ENCODE results near the gene SLIT3.

DNA sequence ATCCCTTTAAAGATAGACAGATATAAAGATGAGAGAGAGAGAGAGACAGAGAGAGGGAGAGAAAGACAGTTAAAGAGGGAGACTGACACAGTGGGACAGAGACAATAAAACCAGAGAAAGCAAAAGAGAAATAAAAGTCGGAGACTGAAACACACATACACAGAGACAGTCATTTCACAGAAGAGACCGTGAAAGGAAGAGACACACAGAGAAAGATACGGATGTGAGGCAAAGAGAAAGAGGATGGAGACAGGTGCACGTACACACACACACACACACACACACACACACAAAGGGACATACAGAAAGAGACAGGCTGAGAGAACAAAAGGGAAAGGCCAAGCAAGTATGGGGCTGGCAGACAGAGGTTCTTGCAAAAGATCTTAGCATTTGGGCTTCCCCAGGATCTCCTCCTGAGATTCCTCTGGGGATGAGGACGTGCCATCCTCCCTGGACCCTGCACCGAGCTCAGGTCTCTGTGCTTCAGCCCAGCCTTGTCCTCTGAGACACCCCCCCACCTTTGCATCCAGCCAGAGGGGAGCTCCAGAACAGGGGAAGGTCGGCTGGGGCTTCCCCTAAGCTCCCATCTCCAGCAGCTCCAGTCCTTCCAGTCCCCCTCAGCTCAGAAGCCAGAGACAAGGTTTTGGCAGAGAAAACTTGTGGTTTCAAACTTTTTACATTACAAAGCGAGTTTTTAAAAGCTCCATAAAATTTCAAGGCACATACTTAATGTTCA, 403.4 kb downstream of the SLIT3 start:
- TF ChIP-seq, protein P1, sequence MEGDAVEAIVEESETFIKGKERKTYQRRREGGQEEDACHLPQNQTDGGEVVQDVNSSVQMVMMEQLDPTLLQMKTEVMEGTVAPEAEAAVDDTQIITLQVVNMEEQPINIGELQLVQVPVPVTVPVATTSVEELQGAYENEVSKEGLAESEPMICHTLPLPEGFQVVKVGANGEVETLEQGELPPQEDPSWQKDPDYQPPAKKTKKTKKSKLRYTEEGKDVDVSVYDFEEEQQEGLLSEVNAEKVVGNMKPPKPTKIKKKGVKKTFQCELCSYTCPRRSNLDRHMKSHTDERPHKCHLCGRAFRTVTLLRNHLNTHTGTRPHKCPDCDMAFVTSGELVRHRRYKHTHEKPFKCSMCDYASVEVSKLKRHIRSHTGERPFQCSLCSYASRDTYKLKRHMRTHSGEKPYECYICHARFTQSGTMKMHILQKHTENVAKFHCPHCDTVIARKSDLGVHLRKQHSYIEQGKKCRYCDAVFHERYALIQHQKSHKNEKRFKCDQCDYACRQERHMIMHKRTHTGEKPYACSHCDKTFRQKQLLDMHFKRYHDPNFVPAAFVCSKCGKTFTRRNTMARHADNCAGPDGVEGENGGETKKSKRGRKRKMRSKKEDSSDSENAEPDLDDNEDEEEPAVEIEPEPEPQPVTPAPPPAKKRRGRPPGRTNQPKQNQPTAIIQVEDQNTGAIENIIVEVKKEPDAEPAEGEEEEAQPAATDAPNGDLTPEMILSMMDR (IDR thresholded peaks at IDR 0.05) = no peak
- no peak for TF ChIP-seq EZH2phosphoT487 (IDR thresholded peaks at IDR 0.05)
